AG09319 (cell line): ENCODE data around the gene HES7.

Experiments
- DNase-seq: peaks from one replicate; pipeline ENCODE4 v3.0.0-alpha.2; 2010; ENCODE audit warnings: low read depth; ENCODE audit errors: extremely low read depth
- CTCF ChIP-seq: IDR thresholded peaks from 2 replicates; pipeline ENCODE4 v1.5.1; 2011; ENCODE audit warnings: low read depth, mild to moderate bottlenecking, inconsistent platforms, low read length, moderate library complexity

HES7 gene

GRCh38 chr17:8076502-8077266 is 47.2 kb downstream of the HES7 start:
- TF ChIP-seq CTCF, result no peak
- DNase-seq, result no peak

GRCh38 chr17:8075574-8076342 is 48.1 kb downstream of the HES7 start:
- TF ChIP-seq CTCF, result no peak
- DNase-seq, result no peak

- no peak for TF ChIP-seq CTCF
- no peak for DNase-seq
Observed at GRCh38 chr17:8075081-8075480, 48.8 kb downstream of the HES7 start.

- DNase-seq, result no peak
- TF ChIP-seq CTCF, result no peak
Observed at GRCh38 chr17:8074554-8074953, 49.4 kb downstream of the HES7 start.

GRCh38 chr17:8073627-8074484 is 50.0 kb downstream of the HES7 start:
- DNase-seq, result no peak
- peak; percentile 89 for TF ChIP-seq CTCF

GRCh38 chr17:8072729-8073461 is 51.0 kb downstream of the HES7 start:
- DNase-seq, result no peak
- no peak for TF ChIP-seq CTCF
